Kidney glomerular epithelial cell (primary cell): ENCODE results near the gene WDR37.

Source experiments
- DNase-seq: peaks from one replicate; lab custom pipeline; 2025; lab: John Stamatoyannopoulos, UW

WDR37 gene

GRCh38 chr10:1169981-1170866 lies 114.0 kb downstream of the WDR37 start:
- DNase-seq: no peak

DNA sequence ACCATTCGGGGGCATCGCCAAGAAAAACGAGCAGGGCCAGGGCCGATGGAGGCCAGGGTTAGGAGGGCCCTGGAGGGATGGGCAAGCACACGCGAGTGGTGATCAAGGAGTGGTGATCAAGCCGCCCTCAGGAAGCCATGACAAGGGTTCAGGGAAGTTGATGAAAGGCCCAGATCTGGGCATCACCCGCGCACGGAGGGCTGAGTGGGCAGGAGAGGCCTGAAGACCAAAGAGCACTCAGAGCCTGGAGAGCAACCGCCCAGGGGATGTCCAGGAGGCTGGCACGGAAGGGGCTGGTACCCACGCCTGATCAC lies 114.6 kb downstream of the WDR37 start:
- DNase-seq: no peak

GRCh38 chr10:1171182-1171581 lies 115.0 kb downstream of the WDR37 start:
- no peak for DNase-seq

GRCh38 chr10:1171586-1171985 lies 115.4 kb downstream of the WDR37 start:
- no peak for DNase-seq

- no peak for DNase-seq
Observed at GRCh38 chr10:1172256-1172984, 116.2 kb downstream of the WDR37 start.

DNA sequence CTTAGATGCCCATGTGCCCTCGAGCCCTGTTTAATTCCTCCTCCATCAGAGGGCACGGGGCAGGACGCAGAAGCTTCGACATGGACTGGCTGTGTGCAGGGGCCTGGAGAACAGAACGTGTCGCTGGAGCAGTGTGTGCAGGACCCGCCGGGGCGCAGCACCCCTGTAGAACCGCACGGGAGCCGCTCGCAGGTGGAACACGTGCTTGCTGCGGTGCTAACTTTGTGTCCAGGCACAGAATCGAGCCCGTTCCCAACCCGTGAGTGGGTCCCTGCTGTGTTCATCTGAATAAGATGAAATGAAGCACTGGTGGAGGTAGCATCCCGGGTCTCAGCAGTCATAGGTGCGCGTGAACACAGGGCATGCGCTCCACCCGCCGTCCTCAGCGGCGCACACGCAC lies 116.9 kb downstream of the WDR37 start:
- no peak for DNase-seq

- DNase-seq: no peak
Observed at GRCh38 chr10:1174022-1174421, 117.8 kb downstream of the WDR37 start.

DNA sequence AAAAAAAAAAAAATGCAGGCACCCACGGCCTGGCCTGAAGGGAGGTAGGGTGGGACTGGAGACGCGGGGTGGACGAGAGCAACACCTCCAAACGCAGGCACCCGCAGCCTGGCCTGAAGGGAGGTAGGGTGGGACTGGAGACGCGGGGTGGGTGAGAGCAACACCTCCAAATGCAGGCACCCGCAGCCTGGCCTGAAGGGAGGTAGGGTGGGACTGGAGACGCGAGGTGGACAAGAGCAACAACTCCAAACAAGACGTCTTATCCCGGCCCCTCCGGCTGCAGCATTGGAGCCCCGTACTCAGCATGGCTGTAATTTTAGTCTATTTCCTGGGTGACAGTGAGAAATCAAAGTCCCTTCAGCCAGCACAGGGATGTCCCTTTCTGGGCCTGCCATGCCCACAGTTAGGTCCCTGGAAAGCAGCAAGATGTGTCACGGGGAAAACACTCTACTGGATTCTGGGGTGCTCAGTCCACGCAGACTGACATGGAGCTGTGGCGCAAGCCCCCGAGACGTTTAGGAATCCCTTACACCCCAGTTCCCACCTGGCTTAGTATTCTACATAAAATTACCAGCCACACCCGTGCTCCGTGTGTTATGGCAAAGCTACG lies 119.9 kb downstream of the WDR37 start:
- DNase-seq: no peak

- no peak for DNase-seq
Observed at GRCh38 chr10:1177936-1178335, 121.8 kb downstream of the WDR37 start.

GRCh38 chr10:1178506-1178905 lies 122.3 kb downstream of the WDR37 start:
- no peak for DNase-seq

DNA sequence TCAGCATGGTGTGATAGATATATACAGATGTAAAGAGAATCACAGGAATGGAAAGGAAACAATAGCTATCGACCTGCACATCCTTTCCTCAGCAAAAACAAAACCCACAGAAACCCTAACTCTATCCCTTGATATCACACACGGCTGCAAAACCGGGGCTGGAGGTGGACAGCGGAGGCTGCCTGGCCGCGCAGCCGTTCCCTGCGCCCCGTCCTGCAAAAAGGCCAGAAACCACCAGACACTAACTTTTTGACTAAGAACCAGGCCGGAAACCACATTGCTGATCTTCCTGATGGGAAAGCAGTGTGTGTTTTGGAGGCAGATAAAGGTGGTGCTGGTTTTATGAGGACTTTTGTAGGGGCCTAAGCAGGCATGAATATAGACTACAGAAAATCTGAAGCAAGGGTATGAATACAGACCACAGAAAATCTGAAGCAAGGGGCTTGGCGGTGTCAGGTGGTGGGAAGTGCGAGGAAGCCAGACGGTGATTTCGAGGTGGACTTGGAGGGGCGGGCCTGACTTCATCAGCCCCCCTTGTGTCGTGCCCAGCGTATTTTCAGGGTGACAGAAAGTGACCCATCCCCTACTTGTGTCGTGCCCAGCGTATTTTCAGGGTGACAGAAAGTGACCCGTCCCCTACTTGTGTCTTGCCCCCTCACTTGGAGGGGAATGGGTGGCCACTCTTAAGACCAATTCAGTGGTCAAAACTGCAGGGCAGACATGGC lies 123.3 kb downstream of the WDR37 start:
- DNase-seq: no peak

DNA sequence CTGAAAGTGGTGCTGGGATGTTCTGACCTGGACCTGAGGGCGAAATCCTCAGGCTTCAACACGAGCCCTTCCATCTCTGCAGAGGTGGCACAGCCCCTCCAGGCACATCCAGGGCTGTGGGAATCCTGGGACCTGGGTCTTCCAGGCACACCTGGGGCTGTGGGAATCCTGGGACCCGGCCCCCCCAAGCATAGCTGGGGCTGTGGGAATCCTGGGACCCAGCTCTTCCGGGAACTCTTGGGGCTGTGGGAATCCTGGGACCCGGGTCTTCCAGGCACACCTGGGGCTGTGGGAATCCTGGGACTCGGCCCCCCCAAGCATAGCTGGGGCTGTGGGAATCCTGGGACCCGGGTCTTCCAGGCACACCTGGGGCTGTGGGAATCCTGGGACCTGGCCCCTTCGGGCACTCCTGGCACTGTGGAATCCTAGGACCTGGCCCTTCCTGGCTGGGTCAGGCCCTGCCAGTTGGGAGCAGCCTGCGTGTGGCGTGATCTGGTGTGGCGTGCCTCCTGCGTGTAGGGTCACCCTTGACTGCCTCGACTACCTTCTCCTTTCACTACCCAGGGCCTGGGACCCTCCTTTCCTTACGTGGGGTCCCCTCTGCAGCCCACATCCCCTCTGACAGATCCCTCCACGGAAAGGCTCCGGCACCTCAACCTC lies 124.0 kb downstream of the WDR37 start:
- DNase-seq: no peak

GRCh38 chr10:1180836-1181235 lies 124.7 kb downstream of the WDR37 start:
- DNase-seq: no peak
